Body of pancreas (tissue), 4 donors: ENCODE results near the gene CES2. TPM values are rescaled to one million over a fixed set of nuclear protein-coding genes. Genes with fewer than 3 reads are reported as not detected.

Experiments used
- ATAC-seq: fragments of 150-250 bp; one replicate; pipeline ENCODE4 v1.9.1; 2016
- DNase-seq, 4 donors: peaks; one replicate each; pipeline ENCODE4 v3.0.0-alpha.2; 2019
- H3K27ac ChIP-seq, 4 donors: fragments of 200-600 bp; sonication (generic); 1 replicate in 3 of 4; 2 replicates in 1 of 4; pipeline versions ENCODE4 v1.5.1 to v1.6.1; 2016 to 2019; ENCODE audit warnings: mild to moderate bottlenecking in 1 of 4, mixed read lengths in 1 of 4, moderate library complexity in 1 of 4
- H3K27me3 ChIP-seq, 2 donors: fragments of 200-600 bp; sonication (generic); one replicate each; pipeline ENCODE4 v1.6.0; 2016; ENCODE audit warnings: mild to moderate bottlenecking in 1 of 2
- H3K36me3 ChIP-seq, 2 donors: fragments of 200-600 bp; sonication (generic); replicated peaks in 1 of 2; 2 replicates each; pipeline ENCODE4 v1.5.1; 2016; ENCODE audit warnings: low read depth in 2 of 2; ENCODE audit not compliant: insufficient read depth in 1 of 2
- H3K4me1 ChIP-seq: fragments of 200-600 bp; sonication (generic); one replicate; pipeline ENCODE4 v1.6.0; 2016
- H3K4me3 ChIP-seq, 2 donors: fragments of 200-600 bp; sonication (generic); 1 replicate in 1 of 2; 2 replicates in 1 of 2; pipeline ENCODE4 v1.5.1; 2016 to 2019
- H3K9me3 ChIP-seq, 3 donors: fragments of 200-600 bp; sonication (generic); 1 replicate in 2 of 3; 2 replicates in 1 of 3; pipeline ENCODE4 v1.5.1; 2016
- CTCF ChIP-seq, 7 experiments: fragments of 450-650 bp in 4 of 7; fragments of 200-600 bp in 3 of 7; sonication (generic) in 3 of 7; IDR thresholded peaks; one replicate each; pipeline ENCODE4 v1.5.1; 2016 to 2019; ENCODE audit warnings: antibody characterized with exemption in 7 of 7
- POLR2A ChIP-seq, 3 donors: fragments of 450-650 bp; IDR thresholded peaks; one replicate each; pipeline ENCODE4 v1.6.1; 2016; ENCODE audit warnings: antibody characterized with exemption in 3 of 3, mild to moderate bottlenecking in 2 of 3
- WGBS, 2 donors: methylation state at CpG; one replicate each; pipeline ENCODE4 v1.1.5; 2017; 5-methylcytosine and 5-hydroxymethylcytosine counted together
- intact Hi-C: fragments of 100-400 bp; cut with DNase I; formaldehyde crosslinking; loops from one replicate; pipeline ENCODE4 v1.15.1; 2023
- total RNA-seq, 2 donors: library from RNA; depleted of rRNA; stranded (reverse); fragments of >200 nt; gene quantifications; one replicate each; pipeline ENCODE4 v1.1.0, GENCODE V29; 2016

The CES2 gene
- total RNA-seq, 2 donors from 2014 or later: 24.9 to 29.3 TPM

- Histone ChIP-seq H3K4me3 (no peak overlapping the region), H3K9me3 (no peaks in the 10 kb centered on the region), H3K27me3 (peaks cover 0 to 9% of the 10 kb centered on the region in 2 donors), H3K27ac (no peak overlapping the region), H3K36me3 (peaks cover 3 to 7% of the 10 kb centered on the region in 2 donors), H3K4me1 (peaks cover 10% of the 10 kb centered on the region)
- ATAC-seq (no peak), DNase-seq (no peak)
- TF ChIP-seq CTCF (IDR thresholded peaks at IDR 0.05): no peak
- 19 to 20% methylated on average over 5 of the region's 5 CpGs for WGBS, 2 donors
- intact Hi-C loops: no loop called here
Measured at GRCh38 chr16:66946974-66947301, 11.6 kb downstream of the CES2 start.

- DNase-seq (peak; percentile 82 to 92 (median 85)), ATAC-seq (peak; percentile 88)
- TF ChIP-seq POLR2A (IDR thresholded peaks at IDR 0.05) (no peak), CTCF (IDR thresholded peaks at IDR 0.05) (peak; percentile 70 to 92 (median 90))
- no peak overlapping the region for H3K27ac ChIP-seq
- WGBS, 2 donors: 0 to 1% methylated on average over 22 to 23 of the region's 23 CpGs
- intact Hi-C loops: no loop called here
- H3K4me1 ChIP-seq: peaks cover 10% of the 10 kb centered on the region
- H3K4me3 ChIP-seq: peak overlapping the region in 1 of 2 donors; percentile 47
- no peaks in the 10 kb centered on the region for H3K9me3 ChIP-seq
- peaks cover 0 to 9% of the 10 kb centered on the region in 2 donors for H3K27me3 ChIP-seq
- peaks cover 0 to 1% of the 10 kb centered on the region in 2 donors for H3K36me3 ChIP-seq
Measured at GRCh38 chr16:66947302-66948065, 12.2 kb downstream of the CES2 start.

GRCh38 chr16:66948134-66948836, 13.0 kb downstream of the CES2 start:
- DNase-seq: peak in 2 of 4 donors; percentile 30 to 37
- peaks cover 0 to 9% of the 10 kb centered on the region in 2 donors for H3K27me3 ChIP-seq
- H3K4me1 ChIP-seq: peaks cover 10% of the 10 kb centered on the region
- ATAC-seq: peak; percentile 28
- peak overlapping the region in 1 of 2 donors; percentile 47 for H3K4me3 ChIP-seq
- H3K36me3 ChIP-seq: no peaks in the 10 kb centered on the region
- H3K9me3 ChIP-seq: no peaks in the 10 kb centered on the region
- no peak for TF ChIP-seq CTCF (IDR thresholded peaks at IDR 0.05)
- no peak for TF ChIP-seq POLR2A (IDR thresholded peaks at IDR 0.05)
- 0 to 1% methylated on average over 15 to 44 of the region's 44 CpGs for WGBS, 2 donors
- no peak overlapping the region for H3K27ac ChIP-seq
- intact Hi-C loops: no loop called here

GRCh38 chr16:66948837-66949225, 13.5 kb downstream of the CES2 start:
- no peak overlapping the region for H3K27ac ChIP-seq
- peaks cover 0 to 9% of the 10 kb centered on the region in 2 donors for H3K27me3 ChIP-seq
- H3K36me3 ChIP-seq: no peaks in the 10 kb centered on the region
- no peaks in the 10 kb centered on the region for H3K9me3 ChIP-seq
- DNase-seq (no peak), ATAC-seq (no peak)
- H3K4me1 ChIP-seq: peaks cover 10% of the 10 kb centered on the region
- WGBS, 2 donors: 28 to 53% methylated on average over 9 to 21 of the region's 21 CpGs
- TF ChIP-seq CTCF (IDR thresholded peaks at IDR 0.05): no peak
- TF ChIP-seq POLR2A (IDR thresholded peaks at IDR 0.05): no peak
- H3K4me3 ChIP-seq: no peak overlapping the region
- intact Hi-C loops: no loop called here
